ENCODE data around the gene ADAMTS17.

GRCh38 chr15:100009372-100009771 is 332.4 kb downstream of the ADAMTS17 start:
- TF ChIP-seq NR2F2 (IDR thresholded peaks at IDR 0.05): no peak
- no peak for TF ChIP-seq MAX (IDR thresholded peaks at IDR 0.05)
- TF ChIP-seq CTCF (IDR thresholded peaks at IDR 0.05; ENCODE audit: low read depth, low read length, missing input control): no peak
- no peak for TF ChIP-seq ATF3 (IDR thresholded peaks at IDR 0.05)
- no peak for TF ChIP-seq EGR1 (IDR thresholded peaks at IDR 0.05; ENCODE audit: low read depth in 2 of 2)
- no peak for TF ChIP-seq TAF1 (conservative IDR thresholded peaks at IDR 0.05)
- TF ChIP-seq SP1 (IDR thresholded peaks at IDR 0.05): no peak
- no peak for TF ChIP-seq REST (IDR thresholded peaks at IDR 0.05)
- TF ChIP-seq RXRA (IDR thresholded peaks at IDR 0.05): no peak
- no peak for TF ChIP-seq JUND (IDR thresholded peaks at IDR 0.05)
- TF ChIP-seq GABPA (IDR thresholded peaks at IDR 0.05 in 1 of 2, conservative IDR thresholded peaks at IDR 0.05 in 1 of 2): no peak
